ENCODE measurements around the gene MRPS6. TPM values are rescaled to one million over a fixed set of nuclear protein-coding genes. Genes with fewer than 3 reads are reported as not detected.
A peak's percentile ranks its signal among the peaks of the same experiment; 100 is the strongest.

The MRPS6 gene
- 10 to 100 TPM; 25.4 to 28.0 (median 26.1) TPM for total RNA-seq

- no peak for TF ChIP-seq CTCF (IDR thresholded peaks at IDR 0.05)
- peak; percentile 91 for ATAC-seq (ENCODE audit: low FRiP score)
- DNase-seq (ENCODE audit: low spot score) = peak; percentile 46
Measured at GRCh38 chr21:34073032-34073748, at the start of gene MRPS6, which contains the start of gene SLC5A3. TSS of gene MRPS6 (plus strand) at chr21:34073578. CDS start at chr21:34073701, 123 bp downstream. TSS of gene SLC5A3 (plus strand) at chr21:34073578. CDS start at chr21:34095199, 21,621 bp downstream.

GRCh38 chr21:34023691-34024373 lies 49.5 kb upstream of the MRPS6 start:
- no peak for TF ChIP-seq CTCF (IDR thresholded peaks at IDR 0.05)
- ATAC-seq (ENCODE audit: low FRiP score) (no peak), DNase-seq (ENCODE audit: low spot score) (no peak)

- DNase-seq (ENCODE audit: low spot score) (no peak), ATAC-seq (ENCODE audit: low FRiP score) (no peak)
- no peak for TF ChIP-seq CTCF (IDR thresholded peaks at IDR 0.05)
Measured at GRCh38 chr21:34024374-34024693, 49.0 kb upstream of the MRPS6 start.

GRCh38 chr21:34027721-34028461 lies 45.5 kb upstream of the MRPS6 start:
- TF ChIP-seq CTCF (IDR thresholded peaks at IDR 0.05) = no peak
- no peak for DNase-seq (ENCODE audit: low spot score)
- ATAC-seq (ENCODE audit: low FRiP score) = no peak

GRCh38 chr21:34029743-34030528 lies 43.4 kb upstream of the MRPS6 start:
- DNase-seq (ENCODE audit: low spot score) = no peak
- ATAC-seq (ENCODE audit: low FRiP score) = peak; percentile 84
- TF ChIP-seq CTCF (IDR thresholded peaks at IDR 0.05) = no peak

- no peak for TF ChIP-seq CTCF (IDR thresholded peaks at IDR 0.05)
- no peak for ATAC-seq (ENCODE audit: low FRiP score)
- no peak for DNase-seq (ENCODE audit: low spot score)
Measured at GRCh38 chr21:34031835-34032370, 41.5 kb upstream of the MRPS6 start.
